Sigmoid colon (tissue), 4 donors: ENCODE measurements around the gene GARIN6.

Experiments used
- CTCF ChIP-seq, 4 experiments: fragments of 450-650 bp in 3 of 4; fragments of 200-600 bp in 1 of 4; IDR thresholded peaks; one replicate each; pipeline ENCODE4 v1.5.1; 2016 to 2019; ENCODE audit warnings: antibody characterized with exemption in 4 of 4, mild to moderate bottlenecking in 3 of 4, moderate library complexity in 2 of 4
- EP300 ChIP-seq, 4 donors: sonication (generic); formaldehyde crosslinking; IDR thresholded peaks; one replicate each; pipeline ENCODE4 v1.6.1; 2017; ENCODE audit warnings: antibody characterized with exemption in 4 of 4
- POLR2A ChIP-seq, 2 donors: fragments of 450-650 bp; IDR thresholded peaks; one replicate each; pipeline ENCODE4 v1.6.1; 2016; ENCODE audit warnings: antibody characterized with exemption in 2 of 2, mild to moderate bottlenecking in 2 of 2, moderate library complexity in 2 of 2
- POLR2AphosphoS5 ChIP-seq, 4 donors: sonication (generic); formaldehyde crosslinking; IDR thresholded peaks; one replicate each; pipeline ENCODE4 v1.6.1; 2017; ENCODE audit warnings: antibody characterized with exemption in 4 of 4

GRCh38 chr12:99644629-99645028 is 2.9 kb upstream of the GARIN6 start:
- TF ChIP-seq POLR2A (IDR thresholded peaks at IDR 0.05) (no peak), CTCF (IDR thresholded peaks at IDR 0.05) (no peak), EP300 (IDR thresholded peaks at IDR 0.05) (no peak), POLR2AphosphoS5 (IDR thresholded peaks at IDR 0.05) (no peak)
